WERI-Rb-1 (cell line): ENCODE measurements around the gene CLIC3.

Source experiments
- DNase-seq: peaks from one replicate; pipeline ENCODE4 v3.0.0-alpha.2; 2020
- H3K27ac ChIP-seq: fragments of 250-450 bp; sonication (Bioruptor Pico); 2 replicates; pipeline ENCODE4 v1.5.1; 2020; ENCODE audit warnings: mild to moderate bottlenecking, moderate library complexity
- H3K27me3 ChIP-seq: fragments of 250-450 bp; sonication (Bioruptor Pico); 2 replicates; pipeline ENCODE4 v1.5.1; 2021; ENCODE audit warnings: mild to moderate bottlenecking, low read depth, moderate library complexity; ENCODE audit not compliant: insufficient read depth, severe bottlenecking
- H3K36me3 ChIP-seq: fragments of 250-450 bp; sonication (Bioruptor Pico); 2 replicates; pipeline ENCODE4 v1.5.1; 2020; ENCODE audit warnings: mild to moderate bottlenecking, moderate library complexity
- H3K4me3 ChIP-seq: 2 replicates; pipeline ENCODE4 v1.5.1; 2011; ENCODE audit warnings: low read depth, mild to moderate bottlenecking, control low read depth, low read length
- H3K9me3 ChIP-seq: fragments of 250-450 bp; sonication (Bioruptor Pico); 2 replicates; pipeline ENCODE4 v1.5.1; 2021; ENCODE audit warnings: mild to moderate bottlenecking, moderate library complexity; ENCODE audit not compliant: severe bottlenecking
- TF ChIP-seq, protein P1 (sequence below): IDR thresholded peaks from 2 replicates; pipeline ENCODE4 v1.5.1; 2011; ENCODE audit warnings: low read depth, mild to moderate bottlenecking, control low read depth, inconsistent platforms, low read length

Gene CLIC3

DNA sequence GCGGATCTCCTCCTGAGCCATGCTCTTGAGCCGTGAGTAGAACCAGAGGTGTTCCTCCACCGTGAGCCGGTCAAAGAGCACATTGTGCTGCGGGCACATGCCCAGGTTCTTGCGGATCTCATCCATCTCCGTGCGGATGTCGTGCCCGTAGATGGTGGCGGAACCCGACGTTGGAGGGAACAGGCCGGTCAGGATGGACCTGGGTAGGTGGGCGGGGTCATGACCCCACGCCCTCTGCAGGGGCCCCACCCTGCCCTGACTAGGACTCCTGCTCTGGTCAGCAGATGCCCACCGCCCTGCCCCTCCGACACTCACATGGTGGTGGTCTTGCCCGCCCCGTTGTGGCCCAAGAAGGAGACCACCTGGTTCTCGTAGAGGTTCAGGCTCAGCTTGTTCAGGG, 19.6 kb upstream of the CLIC3 start:
- no peak for DNase-seq
- Histone ChIP-seq H3K36me3 (peaks cover 37% of the 10 kb centered on the region), H3K4me3 (no peak overlapping the region), H3K9me3 (no peaks in the 10 kb centered on the region), H3K27me3 (no peaks in the 10 kb centered on the region), H3K27ac (no peak overlapping the region)
- TF ChIP-seq, protein P1, sequence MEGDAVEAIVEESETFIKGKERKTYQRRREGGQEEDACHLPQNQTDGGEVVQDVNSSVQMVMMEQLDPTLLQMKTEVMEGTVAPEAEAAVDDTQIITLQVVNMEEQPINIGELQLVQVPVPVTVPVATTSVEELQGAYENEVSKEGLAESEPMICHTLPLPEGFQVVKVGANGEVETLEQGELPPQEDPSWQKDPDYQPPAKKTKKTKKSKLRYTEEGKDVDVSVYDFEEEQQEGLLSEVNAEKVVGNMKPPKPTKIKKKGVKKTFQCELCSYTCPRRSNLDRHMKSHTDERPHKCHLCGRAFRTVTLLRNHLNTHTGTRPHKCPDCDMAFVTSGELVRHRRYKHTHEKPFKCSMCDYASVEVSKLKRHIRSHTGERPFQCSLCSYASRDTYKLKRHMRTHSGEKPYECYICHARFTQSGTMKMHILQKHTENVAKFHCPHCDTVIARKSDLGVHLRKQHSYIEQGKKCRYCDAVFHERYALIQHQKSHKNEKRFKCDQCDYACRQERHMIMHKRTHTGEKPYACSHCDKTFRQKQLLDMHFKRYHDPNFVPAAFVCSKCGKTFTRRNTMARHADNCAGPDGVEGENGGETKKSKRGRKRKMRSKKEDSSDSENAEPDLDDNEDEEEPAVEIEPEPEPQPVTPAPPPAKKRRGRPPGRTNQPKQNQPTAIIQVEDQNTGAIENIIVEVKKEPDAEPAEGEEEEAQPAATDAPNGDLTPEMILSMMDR = no peak

DNA sequence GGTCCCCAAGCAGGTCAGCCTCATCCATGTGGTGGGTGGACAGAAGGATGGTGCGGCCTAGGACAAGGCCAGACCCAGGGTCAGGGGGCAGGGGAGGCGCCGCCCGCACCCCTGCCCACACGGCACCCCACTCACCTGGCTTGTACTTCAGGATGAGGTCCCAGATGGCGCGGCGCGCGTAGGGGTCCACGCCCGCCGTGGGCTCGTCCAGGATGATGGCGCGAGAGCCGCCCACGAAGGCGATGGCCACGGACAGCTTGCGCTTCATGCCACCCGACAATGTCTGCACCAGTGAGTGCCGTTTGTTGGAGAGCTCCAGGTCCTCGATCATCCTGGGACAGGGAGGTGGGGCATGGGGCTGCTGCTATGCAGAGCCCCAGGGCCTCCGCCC, 19.2 kb upstream of the CLIC3 start:
- TF ChIP-seq, protein P1 = no peak
- no peaks in the 10 kb centered on the region for H3K9me3 ChIP-seq

DNA sequence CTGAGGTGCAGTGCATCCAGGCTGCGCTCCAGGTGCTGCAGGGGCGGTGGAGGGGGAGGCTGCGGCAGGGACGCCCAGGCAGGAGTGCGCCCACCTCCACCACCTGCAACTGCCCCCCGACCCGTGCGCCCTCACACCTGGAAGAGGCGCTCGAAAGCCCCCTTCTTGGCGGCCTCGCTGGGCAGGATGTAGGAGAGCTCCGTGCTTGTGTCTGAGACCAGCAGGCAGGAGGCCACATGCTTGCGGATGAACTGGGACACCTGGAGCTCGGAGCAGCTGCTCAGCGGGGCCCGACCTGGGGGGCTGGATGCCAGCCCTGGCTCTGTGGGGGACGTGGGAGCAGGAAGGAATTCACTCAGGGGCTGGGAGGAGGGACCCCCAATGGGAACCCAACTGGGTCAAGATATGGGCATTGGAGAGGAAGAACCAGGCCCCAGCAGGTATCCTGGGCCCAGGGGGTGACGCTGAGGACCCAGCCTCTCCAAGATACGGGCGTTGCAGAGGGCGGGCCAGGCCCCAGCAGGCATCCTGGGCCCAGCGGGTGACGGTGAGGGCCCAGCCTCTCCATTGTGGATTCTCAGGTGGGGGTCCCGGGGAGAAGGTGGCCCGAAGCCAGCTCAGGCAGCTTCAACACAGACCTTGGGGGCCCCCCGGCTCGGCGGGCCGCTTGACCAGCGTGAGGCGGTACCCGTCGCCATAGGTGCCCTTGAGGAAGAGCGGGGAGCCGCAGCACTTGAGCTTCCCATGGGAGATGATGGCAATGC, 18.6 kb upstream of the CLIC3 start:
- no peak for DNase-seq
- no peak overlapping the region for H3K4me3 ChIP-seq
- no peak overlapping the region for H3K27ac ChIP-seq
- peaks cover 37% of the 10 kb centered on the region for H3K36me3 ChIP-seq
- no peaks in the 10 kb centered on the region for H3K27me3 ChIP-seq
- H3K9me3 ChIP-seq = no peaks in the 10 kb centered on the region
- TF ChIP-seq, protein P1 = no peak

More for the DNA sequence above, 19.2 kb upstream of the CLIC3 start:
- no peak for DNase-seq
- Histone ChIP-seq H3K27me3 (no peaks in the 10 kb centered on the region), H3K27ac (no peak overlapping the region), H3K4me3 (no peak overlapping the region), H3K36me3 (peaks cover 37% of the 10 kb centered on the region)

DNA sequence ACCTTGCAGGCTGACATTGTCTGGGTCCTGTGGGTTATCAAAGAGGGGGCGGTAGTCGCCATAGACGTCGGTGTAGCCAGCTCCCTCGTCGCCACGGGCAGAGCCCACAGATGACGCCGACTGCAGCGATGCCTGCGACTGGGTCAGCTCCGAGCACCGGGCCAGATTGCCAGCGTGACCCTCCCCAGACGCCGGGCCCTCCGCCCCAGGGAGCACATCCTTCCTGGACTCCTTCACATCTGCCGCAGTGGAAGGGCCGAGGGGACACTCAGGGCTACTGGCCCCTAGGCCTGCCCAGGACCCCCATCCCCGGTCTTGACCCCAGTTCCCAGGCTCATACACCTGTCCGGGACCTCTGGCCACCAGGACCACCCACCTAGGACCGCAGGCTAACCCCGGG, 17.8 kb upstream of the CLIC3 start:
- Histone ChIP-seq H3K27me3 (no peaks in the 10 kb centered on the region), H3K4me3 (no peak overlapping the region), H3K27ac (no peak overlapping the region), H3K36me3 (peaks cover 43% of the 10 kb centered on the region), H3K9me3 (no peaks in the 10 kb centered on the region)
- DNase-seq = no peak
- TF ChIP-seq, protein P1 = no peak

DNA sequence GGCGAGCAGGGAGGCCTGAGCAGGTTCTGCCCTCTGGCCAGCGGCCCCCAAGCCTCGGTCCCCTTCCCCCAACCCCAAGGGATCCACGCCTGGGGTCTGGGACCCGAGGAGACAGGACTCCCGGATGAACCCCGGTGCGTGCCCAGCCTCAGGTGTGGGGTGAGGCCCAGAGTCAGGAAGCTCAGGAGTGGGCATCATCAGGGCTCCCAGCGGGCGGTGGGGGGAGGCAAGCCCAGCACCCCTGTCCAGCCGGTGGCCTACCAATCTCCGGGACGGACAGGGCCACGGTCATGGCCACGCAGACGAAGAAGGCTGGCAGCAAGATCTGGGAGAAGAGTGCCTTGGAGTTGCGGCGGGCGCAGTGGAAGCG, 17.2 kb upstream of the CLIC3 start:
- no peak for DNase-seq
- Histone ChIP-seq H3K36me3 (peaks cover 43% of the 10 kb centered on the region), H3K27ac (no peak overlapping the region), H3K4me3 (no peak overlapping the region), H3K9me3 (no peaks in the 10 kb centered on the region), H3K27me3 (no peaks in the 10 kb centered on the region)
- TF ChIP-seq, protein P1 = no peak
